A673 (cell line): ENCODE data around the gene CTNNA2.

Experiments
- CTCF ChIP-seq: fragments of 300-800, 200-600 bp; sonication (generic); conservative IDR thresholded peaks from 2 replicates; pipeline ENCODE4 v1.5.1; 2017; ENCODE audit warnings: low read depth, mild to moderate bottlenecking, antibody characterized with exemption, low read length, moderate library complexity, mixed read lengths
- EZH2 ChIP-seq: fragments of 200-600 bp; sonication (generic); IDR thresholded peaks from 2 replicates; pipeline ENCODE4 v1.6.1; 2017; ENCODE audit warnings: borderline replicate concordance, low read depth, mild to moderate bottlenecking, mixed read lengths, antibody characterized with exemption, low read length; ENCODE audit not compliant: poor library complexity, severe bottlenecking

GRCh38 chr2:80473069-80473468, 960.2 kb downstream of the CTNNA2 start:
- TF ChIP-seq EZH2 (no peak), CTCF (no peak)
